ENCODE data around the gene SLC15A2. TPM values are rescaled to one million over a fixed set of nuclear protein-coding genes. Genes with fewer than 3 reads are reported as not detected.
A peak's percentile ranks its signal among the peaks of the same experiment; 100 is the strongest.

Gene SLC15A2
- total RNA-seq, 2 donors from 2014 or later: 4.7 to 5.1 TPM

DNA sequence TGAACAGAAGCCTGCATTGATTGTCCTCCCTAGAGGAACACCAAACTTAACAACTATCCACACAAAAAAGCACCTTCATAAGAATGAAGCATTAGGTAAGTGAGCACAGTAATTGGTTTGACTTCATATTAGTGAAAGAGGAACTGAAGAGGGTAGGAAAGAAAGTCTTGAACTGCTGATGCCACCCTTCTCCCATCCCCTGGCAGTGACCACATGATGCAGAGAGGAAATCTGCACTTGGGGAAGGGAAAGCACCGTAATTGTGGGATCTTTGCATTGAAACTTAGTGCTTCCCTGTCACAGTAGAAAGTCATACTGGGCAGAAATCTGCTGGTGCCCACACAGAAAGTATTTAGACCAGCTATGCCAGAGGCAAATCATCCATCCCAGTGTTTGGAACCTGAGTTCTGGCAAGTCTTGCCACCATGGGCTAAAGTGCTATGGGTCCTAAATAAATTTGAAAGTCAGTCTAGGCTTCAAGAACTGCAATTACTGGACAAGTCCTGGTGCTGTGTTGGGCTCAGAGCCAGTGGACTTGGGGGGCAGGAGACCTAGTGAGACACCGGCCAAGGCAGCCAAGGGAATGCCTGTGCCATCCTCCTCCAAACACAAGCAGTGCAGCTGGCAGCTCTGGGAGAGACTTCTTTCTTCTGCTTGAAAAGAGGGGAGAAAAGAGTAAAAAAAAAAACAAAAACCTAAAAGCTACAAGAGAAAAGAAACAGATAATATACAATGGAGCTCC, 63.6 kb downstream of the SLC15A2 start:
- Histone ChIP-seq H3K4me3 (no peak overlapping the region), H3K27me3 (replicated peaks; ENCODE audit: insufficient read depth) (no peaks in the 10 kb centered on the region), H3K9me3 (peaks cover under 1% of the 10 kb centered on the region), H3K27ac (peak overlapping the region in 1 of 2 donors; percentile 38), H3K4me1 (ENCODE audit: control insufficient read depth in 1 of 2, low read depth in 2 of 2) (no peaks in the 10 kb centered on the region), H3K36me3 (no peaks in the 10 kb centered on the region)
- DNase-seq (ENCODE audit: low spot score) (no peak), ATAC-seq (ENCODE audit: insufficient number of reproducible peaks, low FRiP score, low read depth) (no peak)
- TF ChIP-seq, protein P1, sequence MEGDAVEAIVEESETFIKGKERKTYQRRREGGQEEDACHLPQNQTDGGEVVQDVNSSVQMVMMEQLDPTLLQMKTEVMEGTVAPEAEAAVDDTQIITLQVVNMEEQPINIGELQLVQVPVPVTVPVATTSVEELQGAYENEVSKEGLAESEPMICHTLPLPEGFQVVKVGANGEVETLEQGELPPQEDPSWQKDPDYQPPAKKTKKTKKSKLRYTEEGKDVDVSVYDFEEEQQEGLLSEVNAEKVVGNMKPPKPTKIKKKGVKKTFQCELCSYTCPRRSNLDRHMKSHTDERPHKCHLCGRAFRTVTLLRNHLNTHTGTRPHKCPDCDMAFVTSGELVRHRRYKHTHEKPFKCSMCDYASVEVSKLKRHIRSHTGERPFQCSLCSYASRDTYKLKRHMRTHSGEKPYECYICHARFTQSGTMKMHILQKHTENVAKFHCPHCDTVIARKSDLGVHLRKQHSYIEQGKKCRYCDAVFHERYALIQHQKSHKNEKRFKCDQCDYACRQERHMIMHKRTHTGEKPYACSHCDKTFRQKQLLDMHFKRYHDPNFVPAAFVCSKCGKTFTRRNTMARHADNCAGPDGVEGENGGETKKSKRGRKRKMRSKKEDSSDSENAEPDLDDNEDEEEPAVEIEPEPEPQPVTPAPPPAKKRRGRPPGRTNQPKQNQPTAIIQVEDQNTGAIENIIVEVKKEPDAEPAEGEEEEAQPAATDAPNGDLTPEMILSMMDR (IDR thresholded peaks at IDR 0.05): no peak

DNA sequence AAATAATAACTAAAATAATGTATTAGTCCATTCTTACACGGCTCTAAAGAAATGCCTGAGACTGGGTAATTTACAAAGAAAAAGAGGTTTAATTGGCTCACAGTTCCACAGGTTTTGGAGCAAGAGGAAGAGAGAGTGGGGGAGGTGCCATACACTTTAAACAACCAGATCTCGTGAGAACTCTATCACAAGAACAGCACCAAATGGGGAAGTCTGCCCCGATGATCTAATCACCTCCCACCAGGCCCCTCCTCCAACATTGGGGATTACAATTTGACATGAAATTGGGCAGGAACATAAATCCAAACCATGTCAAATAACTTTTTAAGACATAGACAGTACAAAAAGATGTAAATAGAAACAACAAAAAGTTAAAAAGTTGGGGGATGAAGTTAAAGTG, 64.6 kb downstream of the SLC15A2 start:
- no peaks in the 10 kb centered on the region for H3K36me3 ChIP-seq
- DNase-seq (ENCODE audit: low spot score) (no peak), ATAC-seq (ENCODE audit: insufficient number of reproducible peaks, low FRiP score, low read depth) (no peak)
- no peaks in the 10 kb centered on the region for H3K4me1 ChIP-seq (ENCODE audit: control insufficient read depth in 1 of 2, low read depth in 2 of 2)
- H3K27me3 ChIP-seq (replicated peaks; ENCODE audit: insufficient read depth): no peaks in the 10 kb centered on the region
- H3K4me3 ChIP-seq: no peak overlapping the region
- no peak overlapping the region for H3K27ac ChIP-seq
- no peaks in the 10 kb centered on the region for H3K9me3 ChIP-seq
- TF ChIP-seq, protein P1 (IDR thresholded peaks at IDR 0.05): no peak

DNA sequence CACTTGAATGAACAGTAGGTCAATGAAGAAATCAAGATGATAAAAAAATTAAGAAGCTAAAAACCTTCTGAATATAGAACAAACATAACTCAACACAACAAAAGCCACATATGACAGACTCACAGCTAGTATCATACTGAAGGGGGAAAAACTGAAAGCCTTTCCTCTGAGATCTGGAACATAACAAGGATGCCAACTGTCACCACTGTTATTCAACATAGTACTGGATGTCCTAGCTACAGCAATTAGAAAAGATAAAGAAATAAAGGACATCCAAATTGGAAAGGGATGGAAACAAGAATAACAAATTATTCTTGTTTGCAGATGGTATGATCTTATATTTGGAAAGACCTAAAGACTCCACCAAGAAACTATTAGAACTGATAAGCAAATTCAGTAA, 67.1 kb downstream of the SLC15A2 start:
- ATAC-seq (ENCODE audit: insufficient number of reproducible peaks, low FRiP score, low read depth): no peak
- no peak overlapping the region for H3K4me3 ChIP-seq
- H3K36me3 ChIP-seq: no peaks in the 10 kb centered on the region
- TF ChIP-seq, protein P1 (IDR thresholded peaks at IDR 0.05): no peak
- H3K27ac ChIP-seq: no peak overlapping the region
- H3K4me1 ChIP-seq (ENCODE audit: control insufficient read depth in 1 of 2, low read depth in 2 of 2): no peaks in the 10 kb centered on the region
- H3K27me3 ChIP-seq (replicated peaks; ENCODE audit: insufficient read depth): no peaks in the 10 kb centered on the region
- no peak for DNase-seq (ENCODE audit: low spot score)
- H3K9me3 ChIP-seq: no peaks in the 10 kb centered on the region

DNA sequence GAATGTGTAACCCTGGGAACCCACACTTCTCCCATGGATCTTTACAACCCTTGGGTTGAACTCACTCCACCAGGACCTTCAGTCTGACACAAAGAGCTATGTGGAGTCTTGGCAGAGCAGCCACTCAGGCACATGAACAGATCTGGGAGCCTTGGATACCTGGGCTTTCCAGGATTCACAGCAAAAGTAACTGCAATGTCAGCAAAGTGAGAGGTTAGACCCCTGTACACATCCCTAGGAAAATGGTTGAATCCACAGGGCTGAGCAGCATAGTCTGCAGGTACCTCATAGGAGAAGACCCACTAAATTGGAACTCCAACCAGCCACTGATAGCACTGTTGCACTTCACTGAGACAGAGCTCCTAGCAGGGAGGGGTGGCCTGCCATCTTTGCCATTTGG, 68.2 kb downstream of the SLC15A2 start:
- no peak for DNase-seq (ENCODE audit: low spot score)
- ATAC-seq (ENCODE audit: insufficient number of reproducible peaks, low FRiP score, low read depth): no peak
- Histone ChIP-seq H3K9me3 (no peaks in the 10 kb centered on the region), H3K36me3 (no peaks in the 10 kb centered on the region), H3K4me3 (no peak overlapping the region), H3K27ac (no peak overlapping the region), H3K27me3 (replicated peaks; ENCODE audit: insufficient read depth) (no peaks in the 10 kb centered on the region), H3K4me1 (ENCODE audit: control insufficient read depth in 1 of 2, low read depth in 2 of 2) (no peaks in the 10 kb centered on the region)
- TF ChIP-seq, protein P1 (IDR thresholded peaks at IDR 0.05): no peak

DNA sequence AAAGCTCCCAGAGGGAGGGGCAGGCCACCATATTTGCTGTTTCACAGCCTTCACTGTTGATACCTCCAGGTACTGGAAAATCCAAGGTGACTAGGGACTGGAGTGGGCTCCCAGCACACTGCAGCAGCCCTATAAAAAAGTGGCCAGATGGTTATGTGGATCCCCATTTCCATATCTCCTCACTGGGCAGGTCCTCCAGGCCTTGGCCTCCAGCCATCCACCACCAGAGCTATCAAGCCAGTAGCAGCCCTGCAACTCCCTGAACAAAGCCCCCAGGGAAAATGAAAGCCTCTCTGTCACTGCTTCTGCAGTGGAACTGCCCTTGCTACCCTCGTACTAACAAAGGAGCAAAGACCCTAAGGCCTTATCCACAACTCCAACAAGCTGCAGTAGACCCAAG, 69.4 kb downstream of the SLC15A2 start:
- ATAC-seq (ENCODE audit: insufficient number of reproducible peaks, low FRiP score, low read depth) (no peak), DNase-seq (ENCODE audit: low spot score) (no peak)
- Histone ChIP-seq H3K27ac (no peak overlapping the region), H3K4me1 (ENCODE audit: control insufficient read depth in 1 of 2, low read depth in 2 of 2) (no peaks in the 10 kb centered on the region), H3K36me3 (no peaks in the 10 kb centered on the region), H3K9me3 (no peaks in the 10 kb centered on the region), H3K4me3 (no peak overlapping the region), H3K27me3 (replicated peaks; ENCODE audit: insufficient read depth) (no peaks in the 10 kb centered on the region)
- TF ChIP-seq, protein P1 (IDR thresholded peaks at IDR 0.05): no peak
